Keratinocyte (primary cell): ENCODE measurements around the gene CAMSAP3. TPM values are rescaled to one million over a fixed set of nuclear protein-coding genes. Genes with fewer than 3 reads are reported as not detected.

Source experiments
- DNase-seq: peaks from one replicate; pipeline ENCODE4 v3.0.0-alpha.2; 2011; ENCODE audit warnings: low read depth, missing footprints, low spot score
- FAIRE-seq: peaks from 2 replicates; lab custom pipeline; 2011; peaks lifted over from hg19 to GRCh38; lab: Jason Lieb, UNC
- H2AFZ ChIP-seq: 2 replicates; pipeline ENCODE4 v1.6.0; 2012; ENCODE audit warnings: low read length, control low read depth, inconsistent platforms; ENCODE audit not compliant: control insufficient read depth
- H3K27ac ChIP-seq: 2 replicates; pipeline ENCODE4 v1.5.1; 2011; ENCODE audit warnings: low read length; ENCODE audit not compliant: control insufficient read depth, insufficient read depth
- H3K27me3 ChIP-seq: 3 replicates; pipeline ENCODE4 v1.6.0; 2011; ENCODE audit warnings: low read length; ENCODE audit not compliant: control insufficient read depth, insufficient read depth; ENCODE audit errors: extremely low read depth
- H3K36me3 ChIP-seq, 2 experiments: 2 replicates in 1 of 2; 3 replicates in 1 of 2; pipeline ENCODE4 v1.5.1; 2011; ENCODE audit warnings: low read length in 2 of 2, mild to moderate bottlenecking in 1 of 2; ENCODE audit not compliant: control insufficient read depth in 2 of 2, insufficient read depth in 2 of 2; ENCODE audit errors: extremely low read depth in 1 of 2
- H3K4me1 ChIP-seq: 3 replicates; pipeline ENCODE4 v1.5.1; 2011; ENCODE audit warnings: low read length; ENCODE audit not compliant: control insufficient read depth, insufficient read depth; ENCODE audit errors: extremely low read depth
- H3K4me2 ChIP-seq: 3 replicates; pipeline ENCODE4 v1.6.0; 2011; ENCODE audit warnings: low read depth, low read length; ENCODE audit not compliant: control insufficient read depth, insufficient read depth; ENCODE audit errors: extremely low read depth
- H3K4me3 ChIP-seq, 3 experiments: fragments of 200-600 bp in 1 of 3; sonication (generic) in 1 of 3; 2 replicates in 2 of 3; 3 replicates in 1 of 3; pipeline ENCODE4 v1.5.1; 2011 to 2016; ENCODE audit warnings: low read length in 3 of 3, mild to moderate bottlenecking in 3 of 3, control low read depth in 2 of 3, inconsistent platforms in 1 of 3, low read depth in 1 of 3, mixed read lengths in 1 of 3, mixed run types in 1 of 3, moderate library complexity in 1 of 3; ENCODE audit not compliant: control insufficient read depth in 2 of 3, insufficient read depth in 2 of 3; ENCODE audit errors: extremely low read depth in 1 of 3
- H3K79me2 ChIP-seq: 2 replicates; pipeline ENCODE4 v1.6.0; 2012; ENCODE audit warnings: low read length; ENCODE audit not compliant: control insufficient read depth, insufficient read depth
- H3K9ac ChIP-seq: 3 replicates; pipeline ENCODE4 v1.6.0; 2011; ENCODE audit warnings: low read length; ENCODE audit not compliant: control insufficient read depth, insufficient read depth; ENCODE audit errors: extremely low read depth
- H3K9me1 ChIP-seq: 3 replicates; pipeline ENCODE4 v1.6.0; 2011; ENCODE audit warnings: low read length; ENCODE audit not compliant: control insufficient read depth, insufficient read depth; ENCODE audit errors: extremely low read depth
- H3K9me3 ChIP-seq: 2 replicates; pipeline ENCODE4 v1.5.1; 2012; ENCODE audit warnings: low read depth, low read length; ENCODE audit not compliant: control insufficient read depth
- H4K20me1 ChIP-seq: 3 replicates; pipeline ENCODE4 v1.6.0; 2011; ENCODE audit warnings: low read length; ENCODE audit not compliant: control insufficient read depth, insufficient read depth; ENCODE audit errors: extremely low read depth
- CTCF ChIP-seq, 3 experiments: IDR thresholded peaks in 1 of 3; conservative IDR thresholded peaks in 1 of 3; optimal IDR thresholded peaks in 1 of 3; 2 replicates in 2 of 3; 3 replicates in 1 of 3; pipeline versions ENCODE3 to v1.5.1; 2011; ENCODE audit warnings: low read length in 3 of 3, mild to moderate bottlenecking in 3 of 3, moderate library complexity in 2 of 3, control low read depth in 1 of 3, inconsistent platforms in 1 of 3; ENCODE audit not compliant: insufficient read depth in 2 of 3; ENCODE audit errors: extremely low read depth in 1 of 3
- EZH2 ChIP-seq: IDR thresholded peaks from one replicate; pipeline ENCODE4 v1.6.1; 2012; ENCODE audit warnings: inconsistent platforms, mild to moderate bottlenecking, low read length, moderate library complexity
- dilution Hi-C: fragments of 300-500 bp; cut with MboI; formaldehyde crosslinking; loops from one replicate; pipeline ENCODE4 v1.7.0; 2020; ENCODE audit warnings: low sequenced_read_pairs; ENCODE audit not compliant: extremely low pct_ligation_motif_present
- polyA plus RNA-seq, 5 experiments: library from polyadenylated mRNA; depleted of rRNA in 3 of 5; stranded (reverse) in 3 of 5; stranded (forward) in 1 of 5; unstranded in 1 of 5; fragments of >200 nt; gene quantifications; 1 replicate in 1 of 5; 2 replicates in 3 of 5; 3 replicates in 1 of 5; pipeline versions ENCODE4 v1.2.1 to v1.2.3, GENCODE V29; 2011 to 2012; ENCODE audit warnings: missing spikeins in 2 of 5, low read depth in 1 of 5, low replicate concordance in 1 of 5

The CAMSAP3 gene
- polyA plus RNA-seq, 1 donor (not counting 4 experiments of a cell fraction or from before 2014, with no cell fraction given) = 2.4 TPM

GRCh38 chr19:7645656-7646425 is 50.2 kb downstream of the CAMSAP3 start:
- Histone ChIP-seq H3K36me3 (peaks cover 4 to 15% of the 10 kb centered on the region in 2 experiments), H3K79me2 (no peaks in the 10 kb centered on the region), H3K9ac (no peak overlapping the region), H3K27ac (no peak overlapping the region), H3K27me3 (no peaks in the 10 kb centered on the region), H3K4me1 (no peaks in the 10 kb centered on the region), H3K4me3 (no peak overlapping the region), H3K9me3 (no peaks in the 10 kb centered on the region), H2AFZ (no peak overlapping the region), H3K9me1 (no peaks in the 10 kb centered on the region), H3K4me2 (no peak overlapping the region), H4K20me1 (no peaks in the 10 kb centered on the region)
- FAIRE-seq (no peak), DNase-seq (no peak)
- TF ChIP-seq CTCF (optimal IDR thresholded peaks at IDR 0.05 in 1 of 3, IDR thresholded peaks at IDR 0.05 in 1 of 3, conservative IDR thresholded peaks at IDR 0.05 in 1 of 3; ENCODE audit: extremely low read depth in 1 of 3, insufficient read depth in 2 of 3, low read length in 3 of 3) (no peak), EZH2 (no peak)
- dilution Hi-C loops = no loop called here

DNA sequence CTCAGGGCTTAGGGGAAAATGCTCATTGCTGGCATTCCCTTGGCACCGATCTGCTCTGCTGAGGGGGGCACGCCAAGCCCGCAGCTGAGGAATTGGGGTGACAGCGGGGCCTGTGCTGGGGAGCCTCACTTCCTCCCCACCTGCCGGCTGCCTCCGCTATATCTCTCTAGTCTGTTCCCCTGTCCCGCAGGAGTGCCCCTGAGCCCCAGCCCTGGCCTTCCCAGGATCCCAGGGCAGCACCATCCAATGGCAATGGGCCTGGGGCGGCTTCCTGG is 50.7 kb downstream of the CAMSAP3 start:
- Histone ChIP-seq H3K4me3 (no peak overlapping the region), H3K79me2 (no peaks in the 10 kb centered on the region), H3K4me2 (no peak overlapping the region), H4K20me1 (no peaks in the 10 kb centered on the region), H3K27ac (no peak overlapping the region), H2AFZ (no peak overlapping the region), H3K36me3 (peaks cover 4 to 15% of the 10 kb centered on the region in 2 experiments), H3K9me3 (no peaks in the 10 kb centered on the region), H3K9me1 (no peaks in the 10 kb centered on the region), H3K9ac (no peak overlapping the region), H3K4me1 (no peaks in the 10 kb centered on the region), H3K27me3 (no peaks in the 10 kb centered on the region)
- TF ChIP-seq CTCF (optimal IDR thresholded peaks at IDR 0.05 in 1 of 3, IDR thresholded peaks at IDR 0.05 in 1 of 3, conservative IDR thresholded peaks at IDR 0.05 in 1 of 3; ENCODE audit: extremely low read depth in 1 of 3, insufficient read depth in 2 of 3, low read length in 3 of 3) (no peak), EZH2 (no peak)
- dilution Hi-C loops = no loop called here
- DNase-seq (no peak), FAIRE-seq (no peak)
